Activated CD4-positive, alpha-beta T cell treated with anti-CD3 and anti-CD28 coated beads, Interleukin-2, Interleukin-6, amounts not matched to agents 100 ng/mL and 50 ng/mL, durations not matched to agents 16 hours and 8 hours (primary cell): ENCODE results near the gene NPAP1.
"Not testable (repeated sequence)": the region's sequence is repeated elsewhere in the genome, so short reads cannot be mapped to it uniquely, and the experiment has no call there.

Source experiments
- DNase-seq: peaks from one replicate; pipeline ENCODE4 v3.0.0-alpha.2; 2020

Gene NPAP1, protein sequence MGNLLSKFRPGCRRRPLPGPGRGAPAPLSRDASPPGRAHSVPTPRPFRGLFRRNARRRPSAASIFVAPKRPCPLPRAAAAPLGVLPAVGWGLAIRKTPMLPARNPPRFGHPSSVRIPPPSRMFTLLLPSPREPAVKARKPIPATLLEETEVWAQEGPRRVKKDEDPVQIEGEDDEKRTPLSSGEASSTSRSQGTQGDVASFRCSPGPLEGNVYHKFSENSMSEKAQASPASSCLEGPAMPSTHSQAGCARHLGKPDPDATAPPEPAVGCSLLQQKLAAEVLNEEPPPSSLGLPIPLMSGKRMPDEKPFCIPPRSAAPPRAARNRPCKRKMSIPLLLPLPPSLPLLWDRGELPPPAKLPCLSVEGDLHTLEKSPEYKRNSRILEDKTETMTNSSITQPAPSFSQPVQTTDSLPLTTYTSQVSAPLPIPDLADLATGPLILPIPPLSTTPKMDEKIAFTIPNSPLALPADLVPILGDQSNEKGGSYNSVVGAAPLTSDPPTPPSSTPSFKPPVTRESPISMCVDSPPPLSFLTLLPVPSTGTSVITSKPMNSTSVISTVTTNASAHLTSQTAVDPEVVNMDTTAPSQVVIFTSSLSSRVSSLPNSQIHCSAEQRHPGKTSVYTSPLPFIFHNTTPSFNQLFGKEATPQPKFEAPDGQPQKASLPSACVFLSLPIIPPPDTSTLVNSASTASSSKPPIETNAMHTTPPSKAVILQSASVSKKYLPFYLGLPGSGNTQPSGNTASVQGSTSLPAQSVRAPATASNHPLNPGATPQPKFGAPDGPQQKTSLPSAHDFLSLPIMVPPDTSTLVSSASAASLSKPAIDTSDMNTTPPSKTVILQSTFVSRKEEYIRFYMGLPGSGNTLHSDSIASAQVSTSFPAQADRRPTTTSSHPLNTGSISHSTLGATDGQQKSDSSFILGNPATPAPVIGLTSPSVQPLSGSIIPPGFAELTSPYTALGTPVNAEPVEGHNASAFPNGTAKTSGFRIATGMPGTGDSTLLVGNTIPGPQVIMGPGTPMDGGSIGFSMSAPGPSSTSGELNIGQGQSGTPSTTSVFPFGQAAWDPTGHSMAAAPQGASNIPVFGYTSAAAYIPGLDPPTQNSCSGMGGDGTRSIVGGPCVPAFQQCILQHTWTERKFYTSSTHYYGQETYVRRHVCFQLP

GRCh38 chr15:24675332-24676144 is at the start of gene NPAP1:
Gene NPAP1, plus strand, starts transcription at chr15:24675775. Its CDS starts 93 bp downstream, at chr15:24675868.
- no peak for DNase-seq

DNA sequence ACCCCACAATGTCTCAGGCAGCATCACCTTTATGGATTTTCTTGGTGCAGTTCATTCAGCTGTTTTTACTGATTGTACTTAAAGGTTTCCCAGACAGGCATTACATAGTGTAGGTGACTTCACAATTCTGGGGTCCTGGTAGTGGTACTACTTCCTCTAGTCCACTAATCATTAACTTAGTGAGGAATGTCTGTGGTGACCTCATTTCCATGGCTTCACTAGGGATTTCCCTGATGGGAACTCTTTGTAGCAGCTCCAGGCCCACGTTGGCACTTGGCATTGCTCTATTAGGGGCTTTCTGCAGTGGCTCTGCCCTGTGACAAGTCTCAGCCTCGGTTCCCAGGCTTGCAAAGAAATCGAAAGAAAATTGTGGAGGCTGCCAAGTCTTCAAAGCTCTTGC is 48.1 kb upstream of the NPAP1 start:
- no peak for DNase-seq

DNA sequence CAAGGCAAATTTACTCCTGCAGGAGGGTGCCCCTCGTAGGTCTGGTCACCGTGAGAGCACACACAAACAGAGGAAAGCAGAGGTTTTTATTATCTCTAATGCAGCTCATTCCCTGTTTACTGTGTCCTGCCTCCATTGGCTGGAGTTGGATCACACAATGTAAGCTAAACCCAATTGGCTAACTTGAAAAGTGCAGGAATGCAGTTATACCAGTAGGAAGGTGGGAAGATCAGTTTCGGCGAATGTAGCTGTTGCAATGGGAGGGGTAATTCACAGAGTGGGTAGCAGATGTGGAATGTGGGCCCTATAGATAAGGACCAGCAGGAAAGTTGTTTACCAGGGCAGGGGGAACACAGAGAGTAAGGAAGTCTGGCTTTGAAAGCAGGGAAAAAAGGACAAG is 42.5 kb upstream of the NPAP1 start:
- DNase-seq: no peak

GRCh38 chr15:24639412-24639811 is 36.2 kb upstream of the NPAP1 start:
- not testable (repeated sequence) for DNase-seq

GRCh38 chr15:24645627-24646026 is 29.9 kb upstream of the NPAP1 start:
- no peak for DNase-seq

- DNase-seq: no peak
Measured at GRCh38 chr15:24659622-24660021, 16.0 kb upstream of the NPAP1 start.

DNA sequence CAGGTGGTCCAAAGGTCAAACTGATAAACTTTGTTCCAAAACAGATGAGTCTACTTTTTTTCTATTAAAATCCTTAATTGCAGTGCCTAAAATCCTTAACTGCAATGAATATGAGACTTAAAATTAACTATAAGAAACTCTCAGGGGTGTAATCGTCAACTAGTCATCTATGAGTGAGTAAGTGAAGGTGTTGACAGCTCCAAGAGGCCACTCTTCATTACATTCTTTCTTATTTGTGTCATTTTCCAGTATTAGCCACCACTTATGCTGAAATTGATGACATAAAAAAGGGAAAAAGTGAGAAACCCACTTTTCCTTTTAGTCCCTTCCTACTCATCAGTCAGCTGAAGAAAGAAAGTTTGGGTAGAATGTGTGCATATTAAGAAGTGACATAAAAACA is 12.6 kb upstream of the NPAP1 start:
- DNase-seq: no peak

GRCh38 chr15:24676431-24676830 is 856 bp downstream of the NPAP1 start:
- no peak for DNase-seq

GRCh38 chr15:24678485-24678884 is 2.9 kb downstream of the NPAP1 start:
- DNase-seq: no peak

- no peak for DNase-seq
Measured at GRCh38 chr15:24682002-24682401, 6.4 kb downstream of the NPAP1 start.

DNA sequence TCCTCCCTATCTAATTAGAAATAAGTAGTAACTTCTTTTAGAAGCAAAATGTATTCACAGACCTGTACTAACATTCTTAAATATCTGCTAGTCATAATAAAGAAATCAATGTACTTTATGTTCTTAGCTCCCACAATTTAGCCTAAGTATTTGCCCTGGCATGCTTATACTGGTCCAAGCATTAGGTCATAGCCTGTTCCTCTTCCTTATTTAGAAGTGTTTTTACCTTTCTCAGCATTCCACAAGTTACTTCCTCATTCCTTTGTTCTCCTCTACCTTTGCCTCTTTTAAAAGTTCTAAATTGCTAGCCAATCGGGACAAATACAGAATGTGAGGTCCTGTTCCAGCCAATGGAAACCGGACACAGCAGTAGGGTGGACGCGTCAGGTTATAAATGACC is 7.3 kb downstream of the NPAP1 start:
- DNase-seq: not testable (repeated sequence)

GRCh38 chr15:24683736-24684135 is 8.2 kb downstream of the NPAP1 start:
- DNase-seq: no peak

- no peak for DNase-seq
Measured at GRCh38 chr15:24684313-24684712, 8.7 kb downstream of the NPAP1 start.

DNA sequence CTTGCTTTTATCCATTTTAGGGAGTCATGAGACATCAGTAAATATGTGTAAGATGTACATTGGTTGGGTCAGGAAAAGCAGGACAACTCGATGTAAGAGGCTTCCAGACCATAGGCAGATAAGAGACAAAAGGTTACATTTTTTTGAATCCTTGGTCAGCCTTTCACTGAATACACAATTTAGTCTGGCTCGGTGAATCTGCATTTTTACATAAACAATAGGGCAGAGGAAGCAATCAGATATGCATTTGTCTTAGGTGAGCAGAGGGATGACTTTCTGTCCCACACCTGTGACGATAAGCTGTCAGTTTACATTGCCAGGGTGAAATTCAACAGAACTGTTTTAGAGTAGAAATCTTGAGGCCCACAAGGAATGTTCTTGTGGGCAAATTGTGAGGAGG is 20.6 kb downstream of the NPAP1 start:
- DNase-seq: no peak

- no peak for DNase-seq
Measured at GRCh38 chr15:24696842-24697241, 21.3 kb downstream of the NPAP1 start.

- DNase-seq: no peak
Measured at GRCh38 chr15:24718289-24719082, 42.9 kb downstream of the NPAP1 start.

DNA sequence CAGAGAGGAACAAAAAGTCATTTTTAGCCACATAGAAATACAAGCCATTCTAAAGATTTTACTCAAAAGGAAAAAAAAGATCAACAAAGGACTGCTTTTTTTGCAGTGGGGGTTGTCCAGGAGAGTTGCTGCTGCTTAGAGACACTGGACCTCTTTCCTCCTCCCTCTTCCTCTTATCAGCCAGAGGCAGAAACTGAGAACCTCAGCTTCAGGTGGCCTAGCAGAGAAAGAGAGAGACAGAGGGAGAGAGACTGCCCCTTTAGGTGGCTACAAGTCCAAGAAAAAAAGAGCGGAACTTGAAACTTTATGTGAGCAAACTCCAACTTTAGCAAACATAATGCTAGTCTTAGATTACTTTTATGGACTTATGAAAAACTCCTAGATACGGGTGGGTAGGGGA is 54.2 kb downstream of the NPAP1 start:
- DNase-seq: no peak
